Neuron (in vitro differentiated cells): ENCODE data around the gene REG1B.

Experiments
- H2AFZ ChIP-seq: one replicate; pipeline ENCODE4 v1.6.1; 2013; ENCODE audit warnings: low read depth, mild to moderate bottlenecking, inconsistent platforms, low read length, moderate library complexity
- H3K27me3 ChIP-seq: one replicate; pipeline ENCODE4 v1.6.1; 2013; ENCODE audit warnings: low read length; ENCODE audit not compliant: insufficient read depth
- H3K36me3 ChIP-seq: one replicate; pipeline ENCODE4 v1.6.1; 2013; ENCODE audit warnings: low read length; ENCODE audit not compliant: insufficient read depth
- H3K4me1 ChIP-seq: one replicate; pipeline ENCODE4 v1.6.1; 2013; ENCODE audit warnings: low read length; ENCODE audit not compliant: insufficient read depth
- H3K4me3 ChIP-seq: 2 replicates; pipeline ENCODE4 v1.5.1; 2013; ENCODE audit warnings: mild to moderate bottlenecking, low read length, moderate library complexity
- H3K9me3 ChIP-seq: one replicate; pipeline ENCODE4 v1.6.1; 2013; ENCODE audit warnings: low read length

Gene REG1B

GRCh38 chr2:79087785-79088364 is at the start of gene REG1B:
REG1B (minus strand) TSS chr2:79087993; CDS start chr2:79087612, 381 bp downstream.
- Histone ChIP-seq H3K27me3 (no peaks in the 10 kb centered on the region), H3K4me3 (no peak within 1 kb of the TSS), H3K36me3 (no peaks in the 10 kb centered on the region), H3K9me3 (no peaks in the 10 kb centered on the region), H2AFZ (no peak within 1 kb of the TSS), H3K4me1 (peaks cover 5% of the 10 kb centered on the region)

DNA sequence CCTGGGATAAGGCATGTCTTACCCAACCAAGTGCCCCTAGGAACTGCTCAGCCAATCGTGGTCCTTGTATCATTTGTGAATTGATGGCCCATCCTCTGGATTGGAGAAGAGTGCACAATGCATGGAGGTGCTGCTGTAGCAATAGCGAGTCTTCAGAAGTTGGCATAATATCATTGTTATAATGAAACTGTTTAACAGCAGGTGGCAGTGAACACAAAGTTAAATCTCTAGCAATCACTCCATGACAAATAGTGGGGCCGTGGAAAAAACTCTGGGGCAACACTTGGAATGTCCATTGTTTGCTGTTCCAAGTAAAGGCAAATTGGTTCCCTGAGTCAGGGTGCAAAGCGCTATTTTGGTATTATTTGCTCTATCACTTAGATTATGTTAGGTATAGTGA is 43.9 kb upstream of the REG1B start:
- H3K4me1 ChIP-seq, result no peaks in the 10 kb centered on the region
- H3K9me3 ChIP-seq, result no peaks in the 10 kb centered on the region
- no peaks in the 10 kb centered on the region for H3K27me3 ChIP-seq
- H3K4me3 ChIP-seq, result no peak overlapping the region
- H3K36me3 ChIP-seq, result no peaks in the 10 kb centered on the region
- H2AFZ ChIP-seq, result no peak overlapping the region

DNA sequence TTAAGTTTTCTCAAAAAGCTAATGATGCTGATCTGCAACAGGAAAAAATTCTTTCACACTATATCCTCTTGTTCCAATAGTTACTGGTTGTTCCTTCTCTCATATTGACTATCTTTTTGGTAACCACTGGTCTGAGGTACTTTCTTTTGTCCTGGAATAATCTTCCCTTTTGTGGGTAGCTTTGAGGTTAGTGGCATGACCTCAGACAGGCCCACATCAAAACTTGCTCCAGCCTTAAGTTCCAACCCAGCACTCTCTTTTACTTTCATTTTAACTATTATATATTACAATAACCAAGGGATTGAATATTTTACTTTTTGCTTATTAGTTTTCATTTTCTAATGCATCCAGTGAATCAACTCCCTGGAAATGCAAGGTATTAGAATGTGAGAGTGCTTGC is 42.0 kb upstream of the REG1B start:
- no peaks in the 10 kb centered on the region for H3K4me1 ChIP-seq
- no peaks in the 10 kb centered on the region for H3K27me3 ChIP-seq
- H3K9me3 ChIP-seq, result no peaks in the 10 kb centered on the region
- H3K4me3 ChIP-seq, result no peak overlapping the region
- H2AFZ ChIP-seq, result no peak overlapping the region
- H3K36me3 ChIP-seq, result no peaks in the 10 kb centered on the region

- Histone ChIP-seq H3K36me3 (no peaks in the 10 kb centered on the region), H3K4me1 (no peaks in the 10 kb centered on the region), H3K9me3 (no peaks in the 10 kb centered on the region), H2AFZ (no peak overlapping the region), H3K4me3 (no peak overlapping the region), H3K27me3 (no peaks in the 10 kb centered on the region)
Observed at GRCh38 chr2:79129260-79129659, 41.5 kb upstream of the REG1B start.

DNA sequence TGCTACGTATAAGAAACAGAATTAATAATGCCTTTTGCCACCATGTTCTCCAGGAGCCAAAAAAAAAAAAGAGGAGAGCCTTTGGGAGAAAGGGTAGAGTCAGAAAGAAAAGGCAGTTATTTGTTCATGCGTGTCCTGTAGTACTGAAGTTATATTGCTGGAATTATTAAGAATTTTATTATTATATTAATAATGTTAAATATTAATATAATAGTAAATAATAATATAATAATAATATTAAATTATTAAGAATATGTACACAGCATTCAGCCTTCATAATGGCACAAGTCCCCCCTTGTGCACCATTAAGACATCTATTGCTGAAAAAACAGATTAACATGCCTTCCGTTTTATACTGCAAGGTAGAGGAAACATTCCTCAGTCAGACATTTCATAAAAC is 40.6 kb upstream of the REG1B start:
- no peaks in the 10 kb centered on the region for H3K9me3 ChIP-seq
- H3K4me1 ChIP-seq, result no peaks in the 10 kb centered on the region
- no peak overlapping the region for H3K4me3 ChIP-seq
- H2AFZ ChIP-seq, result no peak overlapping the region
- no peaks in the 10 kb centered on the region for H3K27me3 ChIP-seq
- H3K36me3 ChIP-seq, result no peaks in the 10 kb centered on the region

DNA sequence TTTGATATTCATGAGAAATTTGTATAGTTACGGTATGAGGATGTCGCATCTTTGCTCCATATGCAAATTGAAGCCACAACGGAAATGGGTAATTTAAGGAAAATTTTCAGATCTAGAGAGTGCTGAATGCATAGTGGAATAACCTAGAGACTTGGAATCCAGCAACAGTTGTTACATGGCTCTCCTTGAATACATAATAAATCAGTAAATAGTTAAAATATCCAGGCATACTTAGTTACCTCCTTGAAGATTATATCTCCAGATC is 37.9 kb upstream of the REG1B start:
- Histone ChIP-seq H3K9me3 (no peaks in the 10 kb centered on the region), H3K27me3 (no peaks in the 10 kb centered on the region), H3K4me3 (no peak overlapping the region), H2AFZ (no peak overlapping the region), H3K4me1 (no peaks in the 10 kb centered on the region), H3K36me3 (no peaks in the 10 kb centered on the region)

DNA sequence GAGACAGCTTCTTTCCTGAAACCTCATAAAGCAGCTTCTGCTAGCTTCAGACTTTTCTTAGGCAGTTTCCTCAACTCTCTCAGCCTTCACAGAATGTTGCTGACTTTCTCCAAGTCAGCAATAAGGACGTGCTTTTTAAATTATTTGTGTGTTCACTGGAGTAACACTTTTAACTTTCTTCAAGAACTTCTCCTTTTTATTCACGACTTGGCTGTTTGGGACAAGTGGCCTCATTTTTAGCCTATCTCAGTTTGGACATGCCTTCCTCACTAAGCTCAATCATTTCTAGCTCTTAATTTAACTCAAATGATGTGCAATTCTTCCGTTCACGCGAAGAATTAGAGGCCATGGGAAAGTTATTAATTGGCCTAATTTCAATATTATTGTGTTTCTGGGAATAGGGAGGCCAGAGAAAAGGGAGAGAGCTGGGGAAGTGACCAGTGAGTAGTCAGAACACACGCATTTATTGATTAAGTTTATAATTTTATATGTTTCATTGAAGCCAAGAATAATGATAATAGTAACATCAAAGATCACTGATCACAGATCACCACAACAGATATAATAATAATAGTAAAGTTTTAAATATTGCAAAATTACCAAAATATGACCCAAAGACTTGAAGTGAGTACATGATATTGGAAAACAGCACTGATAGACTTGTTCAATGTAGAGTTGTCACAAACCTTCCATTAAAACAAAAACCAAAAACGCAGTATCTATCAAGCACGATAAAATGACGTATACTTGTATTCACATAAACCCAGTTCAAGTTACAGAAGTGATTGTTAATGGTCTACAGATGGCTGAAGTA is 37.3 kb upstream of the REG1B start:
- no peaks in the 10 kb centered on the region for H3K9me3 ChIP-seq
- H3K36me3 ChIP-seq, result no peaks in the 10 kb centered on the region
- H3K4me1 ChIP-seq, result no peaks in the 10 kb centered on the region

GRCh38 chr2:79122676-79123075 is 34.9 kb upstream of the REG1B start:
- no peaks in the 10 kb centered on the region for H3K36me3 ChIP-seq
- no peaks in the 10 kb centered on the region for H3K27me3 ChIP-seq
- H2AFZ ChIP-seq, result no peak overlapping the region
- H3K4me3 ChIP-seq, result no peak overlapping the region
- no peaks in the 10 kb centered on the region for H3K9me3 ChIP-seq
- H3K4me1 ChIP-seq, result no peaks in the 10 kb centered on the region

More for the DNA sequence above, 37.3 kb upstream of the REG1B start:
- Histone ChIP-seq H3K27me3 (no peaks in the 10 kb centered on the region), H2AFZ (no peak overlapping the region), H3K4me3 (no peak overlapping the region)

- Histone ChIP-seq H3K9me3 (no peaks in the 10 kb centered on the region), H3K27me3 (no peaks in the 10 kb centered on the region), H2AFZ (no peak within 1 kb of the TSS), H3K4me3 (no peak within 1 kb of the TSS), H3K36me3 (no peaks in the 10 kb centered on the region), H3K4me1 (no peaks in the 10 kb centered on the region)
Observed at GRCh38 chr2:79120194-79120713, 32.5 kb upstream of the REG1B start, which contains the start of gene REG1A. REG1A (plus strand) TSS chr2:79120488; CDS start chr2:79120862, 374 bp downstream.

- Histone ChIP-seq H3K4me1 (no peaks in the 10 kb centered on the region), H2AFZ (no peak overlapping the region), H3K27me3 (no peaks in the 10 kb centered on the region), H3K36me3 (no peaks in the 10 kb centered on the region), H3K4me3 (no peak overlapping the region), H3K9me3 (no peaks in the 10 kb centered on the region)
Observed at GRCh38 chr2:79116997-79117928, 29.5 kb upstream of the REG1B start.

DNA sequence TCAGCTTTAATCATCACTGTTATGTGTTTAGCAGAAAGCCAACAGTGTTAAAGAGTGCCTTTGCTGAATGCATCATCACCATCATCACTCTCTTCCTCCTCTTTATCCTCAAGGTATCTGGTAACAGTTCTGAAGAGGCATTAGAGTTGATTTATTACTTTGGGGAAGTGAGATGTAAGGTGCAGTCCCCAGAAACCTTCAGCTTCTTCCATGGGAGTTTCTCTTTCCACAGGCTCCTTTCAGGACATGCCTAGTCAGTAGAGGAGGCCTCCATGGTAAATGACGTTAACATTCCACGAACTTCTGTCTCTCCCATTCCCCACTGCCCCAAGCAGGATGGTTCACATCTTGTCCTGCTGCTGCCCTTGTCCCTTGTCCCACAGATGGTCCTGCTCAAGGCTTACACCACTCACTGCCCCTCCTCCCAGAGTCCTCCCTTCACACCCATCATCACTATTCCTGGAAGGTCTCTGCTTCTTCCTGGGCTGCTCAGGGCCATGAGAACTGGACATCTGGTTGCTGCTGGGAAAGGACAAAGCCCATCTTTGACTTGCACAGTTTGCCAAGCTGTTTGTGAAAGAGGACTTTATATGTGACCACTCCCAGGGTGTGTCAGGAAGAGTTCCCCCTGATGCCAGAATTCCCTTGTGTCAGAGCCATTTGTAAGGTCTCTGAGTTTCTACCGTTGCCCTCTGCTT is 27.2 kb upstream of the REG1B start:
- Histone ChIP-seq H2AFZ (no peak overlapping the region), H3K4me1 (no peaks in the 10 kb centered on the region), H3K4me3 (no peak overlapping the region), H3K36me3 (no peaks in the 10 kb centered on the region), H3K27me3 (no peaks in the 10 kb centered on the region), H3K9me3 (no peaks in the 10 kb centered on the region)

DNA sequence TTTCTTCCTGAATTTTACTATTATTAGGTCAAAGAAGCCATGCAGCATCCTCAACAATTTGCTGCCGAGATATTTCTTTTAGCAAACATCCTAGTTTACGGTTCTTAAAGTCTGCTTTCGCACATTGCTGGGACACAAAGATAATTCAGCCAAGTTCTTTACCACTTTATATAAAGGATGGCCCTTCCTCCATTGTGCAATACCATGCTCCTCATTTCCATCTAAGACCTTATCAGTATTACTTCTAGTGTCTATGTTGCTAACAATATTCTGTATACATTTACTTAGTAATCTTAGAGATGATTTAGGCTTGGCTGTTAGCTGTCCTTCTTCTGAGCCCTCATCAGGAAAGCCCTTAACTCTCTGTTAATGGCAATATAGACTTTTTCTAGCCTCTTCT is 24.5 kb upstream of the REG1B start:
- no peaks in the 10 kb centered on the region for H3K36me3 ChIP-seq
- H3K27me3 ChIP-seq, result no peaks in the 10 kb centered on the region
- no peaks in the 10 kb centered on the region for H3K4me1 ChIP-seq
- no peak overlapping the region for H2AFZ ChIP-seq
- H3K9me3 ChIP-seq, result no peaks in the 10 kb centered on the region
- no peak overlapping the region for H3K4me3 ChIP-seq
